K562 (cell line): ENCODE results near the gene EOLA1. TPM values are rescaled to one million over a fixed set of nuclear protein-coding genes. Genes with fewer than 3 reads are reported as not detected.

Source experiments
- ATAC-seq: fragments of 200-7000 bp; cut with Tn5 transposase; 3 replicates; pipeline ENCODE4 v1.9.1; 2020; ENCODE audit warnings: moderate library complexity
- BruUV-seq: library from RNA; stranded (reverse); fragments of 400-500 nt; replicated peaks from 2 replicates; lab custom pipeline; 2021; lab: Mats Ljungman, UMichigan
- CTCF ChIA-PET: fragments of 300-600 bp; formaldehyde crosslinking; extraction: SDS; loops from one replicate; lab custom pipeline; 2021; ENCODE audit warnings: low intra/inter-chr PET ratio; lab: Yijun Ruan, JAX
- POLR2A ChIA-PET: fragments of 300-600, 350-650 bp; sonication (Branson Sonifier 250); formaldehyde crosslinking; extraction: SDS; loops from one replicate; lab custom pipeline; 2021; ENCODE audit warnings: antibody characterized with exemption, inconsistent platforms; lab: Yijun Ruan, JAX
- DNase-seq, 4 experiments: peaks; one replicate each; pipeline versions ENCODE4 v3.0.0 to v3.0.0-alpha.2; 2011 to 2018; ENCODE audit warnings: low spot score in 3 of 4, mixed read lengths in 3 of 4; ENCODE audit errors: extremely low read depth in 1 of 4
- FAIRE-seq: peaks from 2 replicates; lab custom pipeline; 2011; peaks lifted over from hg19 to GRCh38; lab: Jason Lieb, UNC
- H2AFZ ChIP-seq: 2 replicates; pipeline ENCODE4 v1.6.0; 2011; ENCODE audit warnings: low read depth, low read length, control low read depth, inconsistent platforms
- H3K27ac ChIP-seq: fragments of 200-600 bp; 3 replicates; pipeline ENCODE4 v1.8.0; 2011; ENCODE audit warnings: low read depth, mild to moderate bottlenecking, control low read depth, inconsistent platforms, low read length, moderate library complexity, mixed read lengths; ENCODE audit errors: extremely low read depth
- H3K27me3 ChIP-seq, 2 experiments: fragments of 300-600 bp in 1 of 2; 2 replicates in 1 of 2; 3 replicates in 1 of 2; pipeline versions ENCODE4 v1.6.0 to v1.8.0; 2011; ENCODE audit warnings: inconsistent platforms in 2 of 2, low read length in 2 of 2, mild to moderate bottlenecking in 1 of 2, mixed read lengths in 1 of 2, moderate library complexity in 1 of 2; ENCODE audit not compliant: control insufficient read depth in 2 of 2, insufficient read depth in 2 of 2
- H3K36me3 ChIP-seq: fragments of 300-600 bp; 3 replicates; pipeline ENCODE4 v1.8.0; 2011; ENCODE audit warnings: mild to moderate bottlenecking, low read length, inconsistent platforms; ENCODE audit not compliant: control insufficient read depth, insufficient read depth
- H3K4me1 ChIP-seq, 2 experiments: fragments of 200-600 bp in 1 of 2; replicated peaks in 1 of 2; 2 replicates in 1 of 2; 3 replicates in 1 of 2; pipeline versions ENCODE4 v1.5.1 to v1.8.0; 2011; ENCODE audit warnings: inconsistent platforms in 2 of 2, low read length in 2 of 2, mild to moderate bottlenecking in 1 of 2, mixed read lengths in 1 of 2, moderate library complexity in 1 of 2; ENCODE audit not compliant: control insufficient read depth in 2 of 2, insufficient read depth in 2 of 2
- H3K4me2 ChIP-seq: 2 replicates; pipeline ENCODE4 v1.6.1; 2011; ENCODE audit warnings: low read length, control low read depth, inconsistent platforms, mixed read lengths; ENCODE audit not compliant: insufficient read depth
- H3K4me3 ChIP-seq: fragments of 200-600 bp; sonication (generic), shearing (Covaris generic); 2 replicates; pipeline ENCODE4 v1.5.1; 2016; ENCODE audit warnings: control low read depth, inconsistent platforms
- H3K79me2 ChIP-seq: fragments of 200-600 bp; 3 replicates; pipeline ENCODE4 v1.8.0; 2011; ENCODE audit warnings: low read length, inconsistent platforms; ENCODE audit not compliant: control insufficient read depth, insufficient read depth
- H3K9ac ChIP-seq, 2 experiments: 2 replicates each; pipeline versions ENCODE4 v1.6.0 to v1.6.1; 2011; ENCODE audit warnings: low read depth in 2 of 2, low read length in 2 of 2, control low read depth in 1 of 2, inconsistent platforms in 1 of 2, mild to moderate bottlenecking in 1 of 2, mixed read lengths in 1 of 2; ENCODE audit not compliant: insufficient read depth in 1 of 2
- H3K9me1 ChIP-seq: one replicate; pipeline ENCODE4 v1.6.0; 2011; ENCODE audit warnings: inconsistent platforms, mild to moderate bottlenecking, low read length, moderate library complexity; ENCODE audit not compliant: control insufficient read depth, insufficient read depth
- H3K9me3 ChIP-seq: replicated peaks from 2 replicates; pipeline ENCODE4 v1.5.1; 2011; ENCODE audit warnings: low read depth, low read length, inconsistent platforms; ENCODE audit not compliant: control insufficient read depth, insufficient read depth
- H4K20me1 ChIP-seq: replicated peaks from 2 replicates; pipeline ENCODE4 v1.6.1; 2011; ENCODE audit warnings: low read length, inconsistent platforms, mixed read lengths; ENCODE audit not compliant: control insufficient read depth, insufficient read depth
- MAFK ChIP-seq: IDR thresholded peaks from 2 replicates; pipeline ENCODE4 v1.6.1; 2011; ENCODE audit warnings: low read length, improper control_type of control experiment
- POLR2A ChIP-seq: fragments of 450-650 bp; conservative IDR thresholded peaks from 2 replicates; pipeline ENCODE4 v1.6.1; 2016
- WGBS: fragments of 100-300 bp; shearing (Covaris generic); methylation state at CpG from one replicate; pipeline ENCODE4 v1.1.6; 2016; ENCODE audit warnings: low coverage, mixed read lengths; ENCODE audit not compliant: insufficient coverage; ENCODE audit errors: missing lambda C conversion rate; 5-methylcytosine and 5-hydroxymethylcytosine counted together
- in situ Hi-C: fragments of 300-500 bp; cut with MboI; formaldehyde crosslinking; loops from 4 replicates; pipeline ENCODE4 v1.15.0; 2018; ENCODE audit warnings: inconsistent platforms, mixed read lengths
- intact Hi-C: fragments of 100-400 bp; cut with micrococcal nuclease; formaldehyde crosslinking; loops from 2 replicates; pipeline ENCODE4 v1.14.2; 2022
- polyA plus RNA-seq, 8 experiments: library from polyadenylated mRNA; depleted of rRNA in 4 of 8; stranded (reverse) in 5 of 8; unstranded in 3 of 8; fragments of >200 nt; fragmentation: Nextera tagmentation in 2 of 8; fragmentation: Illumina TruSeq in 1 of 8; extraction: Ambion mirVana in 2 of 8; extraction: Trizol in 1 of 8; gene quantifications; 2 replicates each; pipeline versions ENCODE4 v1.2.1 to v1.2.3, GENCODE V29; 2011 to 2014; ENCODE audit warnings: inconsistent platforms in 1 of 8, missing spikeins in 1 of 8
- total RNA-seq, 7 experiments: library from RNA; depleted of rRNA in 6 of 7; stranded (reverse); fragments of >200 nt in 6 of 7; fragmentation: Illumina TruSeq in 2 of 7; extraction: Trizol in 2 of 7; gene quantifications; 2 replicates each; pipeline versions ENCODE4 v1.2.1 to v1.2.3, GENCODE V29; 2011 to 2021; ENCODE audit warnings: low replicate concordance in 1 of 7
- TF ChIP-seq, protein P1 (sequence below): fragments of 200-800 bp; sonication (Bioruptor generic); IDR thresholded peaks from 2 replicates; pipeline ENCODE4 v1.6.1; 2017; ENCODE audit warnings: missing genetic modification characterization, missing compliant biosample characterization
- TF ChIP-seq, protein P2 (sequence below): fragments of 450-650 bp; IDR thresholded peaks from 2 replicates; pipeline ENCODE4 v1.6.1; 2018; ENCODE audit not compliant: partially characterized antibody

The EOLA1 gene
- total and polyA plus RNA-seq, 9 of the 15 experiments (the other 6 are each of a cell fraction or from before 2014, with no cell fraction given), result 6.3 to 32.9 (median 18.2) TPM

DNA sequence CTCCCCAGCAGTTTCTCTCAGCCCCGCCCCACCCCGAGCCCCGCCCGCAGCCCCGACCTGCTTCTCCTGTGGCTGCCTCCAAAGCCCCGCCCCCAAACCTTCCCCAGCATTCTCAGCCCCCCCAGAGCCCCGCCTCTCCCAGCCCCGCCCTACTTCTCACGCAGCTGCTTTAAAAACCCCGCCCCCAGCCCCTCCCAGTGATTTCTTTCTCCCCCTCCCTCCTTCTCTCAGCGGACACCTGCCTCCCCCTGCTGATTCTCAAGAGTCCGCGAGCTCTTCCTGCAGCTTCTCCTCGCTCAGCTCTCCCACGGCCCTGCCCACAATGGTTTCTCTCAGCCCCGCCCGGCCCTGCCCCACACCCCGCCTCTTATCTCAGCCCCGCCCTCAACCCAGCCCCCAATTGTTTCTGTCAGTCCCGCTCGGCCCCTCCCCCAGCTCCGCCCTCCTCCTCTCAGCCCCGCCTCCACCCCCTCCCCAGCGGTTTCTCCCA is 636 bp upstream of the EOLA1 start:
- TF ChIP-seq, protein P1, sequence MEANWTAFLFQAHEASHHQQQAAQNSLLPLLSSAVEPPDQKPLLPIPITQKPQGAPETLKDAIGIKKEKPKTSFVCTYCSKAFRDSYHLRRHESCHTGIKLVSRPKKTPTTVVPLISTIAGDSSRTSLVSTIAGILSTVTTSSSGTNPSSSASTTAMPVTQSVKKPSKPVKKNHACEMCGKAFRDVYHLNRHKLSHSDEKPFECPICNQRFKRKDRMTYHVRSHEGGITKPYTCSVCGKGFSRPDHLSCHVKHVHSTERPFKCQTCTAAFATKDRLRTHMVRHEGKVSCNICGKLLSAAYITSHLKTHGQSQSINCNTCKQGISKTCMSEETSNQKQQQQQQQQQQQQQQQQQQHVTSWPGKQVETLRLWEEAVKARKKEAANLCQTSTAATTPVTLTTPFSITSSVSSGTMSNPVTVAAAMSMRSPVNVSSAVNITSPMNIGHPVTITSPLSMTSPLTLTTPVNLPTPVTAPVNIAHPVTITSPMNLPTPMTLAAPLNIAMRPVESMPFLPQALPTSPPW (CRISPR knock-in tag), result peak; percentile 88
- TF ChIP-seq, protein P2, sequence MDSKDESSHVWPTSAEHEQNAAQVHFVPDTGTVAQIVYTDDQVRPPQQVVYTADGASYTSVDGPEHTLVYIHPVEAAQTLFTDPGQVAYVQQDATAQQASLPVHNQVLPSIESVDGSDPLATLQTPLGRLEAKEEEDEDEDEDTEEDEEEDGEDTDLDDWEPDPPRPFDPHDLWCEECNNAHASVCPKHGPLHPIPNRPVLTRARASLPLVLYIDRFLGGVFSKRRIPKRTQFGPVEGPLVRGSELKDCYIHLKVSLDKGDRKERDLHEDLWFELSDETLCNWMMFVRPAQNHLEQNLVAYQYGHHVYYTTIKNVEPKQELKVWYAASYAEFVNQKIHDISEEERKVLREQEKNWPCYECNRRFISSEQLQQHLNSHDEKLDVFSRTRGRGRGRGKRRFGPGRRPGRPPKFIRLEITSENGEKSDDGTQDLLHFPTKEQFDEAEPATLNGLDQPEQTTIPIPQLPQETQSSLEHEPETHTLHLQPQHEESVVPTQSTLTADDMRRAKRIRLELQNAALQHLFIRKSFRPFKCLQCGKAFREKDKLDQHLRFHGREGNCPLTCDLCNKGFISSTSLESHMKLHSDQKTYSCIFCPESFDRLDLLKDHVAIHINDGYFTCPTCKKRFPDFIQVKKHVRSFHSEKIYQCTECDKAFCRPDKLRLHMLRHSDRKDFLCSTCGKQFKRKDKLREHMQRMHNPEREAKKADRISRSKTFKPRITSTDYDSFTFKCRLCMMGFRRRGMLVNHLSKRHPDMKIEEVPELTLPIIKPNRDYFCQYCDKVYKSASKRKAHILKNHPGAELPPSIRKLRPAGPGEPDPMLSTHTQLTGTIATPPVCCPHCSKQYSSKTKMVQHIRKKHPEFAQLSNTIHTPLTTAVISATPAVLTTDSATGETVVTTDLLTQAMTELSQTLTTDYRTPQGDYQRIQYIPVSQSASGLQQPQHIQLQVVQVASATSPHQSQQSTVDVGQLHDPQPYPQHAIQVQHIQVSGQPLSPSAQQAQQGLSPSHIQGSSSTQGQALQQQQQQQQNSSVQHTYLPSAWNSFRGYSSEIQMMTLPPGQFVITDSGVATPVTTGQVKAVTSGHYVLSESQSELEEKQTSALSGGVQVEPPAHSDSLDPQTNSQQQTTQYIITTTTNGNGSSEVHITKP, result peak; percentile 21
- TF ChIP-seq MAFK (no peak), POLR2A (no peak)
- ATAC-seq (peak; percentile 72), FAIRE-seq (no peak), DNase-seq (peak; percentile 82 to 92 (median 88))
- H3K79me2 ChIP-seq, result peaks cover 9% of the 10 kb centered on the region; the same call in 1 of the 3 replicates
- H3K9me1 ChIP-seq, result no peaks in the 10 kb centered on the region
- BruUV-seq, result no TSS peak
- ChIA-PET POLR2A (interaction anchor here (1.2 to 1.6 kb wide), 2 partner anchors 12 to 35 kb away, joined by 3 to 4 read pairs; partner anchors contain the start of gene IDS), CTCF (no interaction called here)
- peak overlapping the region; percentile 71 for H3K4me3 ChIP-seq
- no CpG with 5 or more reads among the region's 24 CpGs for WGBS
- H2AFZ ChIP-seq, result peak overlapping the region; percentile 100
- peak overlapping the region; percentile 74 to 95; a peak in 3 of 4 replicates for H3K9ac ChIP-seq
- in situ Hi-C loops (no loop called here), intact Hi-C loops (loop anchor here (5.0 kb wide), 1 partner anchor 33 kb away; the partner anchor contains the start of gene IDS)
- H3K4me2 ChIP-seq, result peak overlapping the region; percentile 91
- H3K4me1 ChIP-seq, result peaks cover 8 to 16% of the 10 kb centered on the region in 2 experiments; a peak in 4 of 5 replicates
- H3K9me3 ChIP-seq, result no peaks in the 10 kb centered on the region
- no peaks in the 10 kb centered on the region for H3K27me3 ChIP-seq
- no peaks in the 10 kb centered on the region; the same call in 1 of the 2 replicates for H4K20me1 ChIP-seq
- peak overlapping the region; percentile 81; the same call in 2 of the 3 replicates for H3K27ac ChIP-seq
- no peaks in the 10 kb centered on the region for H3K36me3 ChIP-seq
